Measurements from ENCODE around the gene UBE3C.
"Not testable (repeated sequence)": the region's sequence is repeated elsewhere in the genome, so short reads cannot be mapped to it uniquely, and the experiment has no call there.

UBE3C gene

DNA sequence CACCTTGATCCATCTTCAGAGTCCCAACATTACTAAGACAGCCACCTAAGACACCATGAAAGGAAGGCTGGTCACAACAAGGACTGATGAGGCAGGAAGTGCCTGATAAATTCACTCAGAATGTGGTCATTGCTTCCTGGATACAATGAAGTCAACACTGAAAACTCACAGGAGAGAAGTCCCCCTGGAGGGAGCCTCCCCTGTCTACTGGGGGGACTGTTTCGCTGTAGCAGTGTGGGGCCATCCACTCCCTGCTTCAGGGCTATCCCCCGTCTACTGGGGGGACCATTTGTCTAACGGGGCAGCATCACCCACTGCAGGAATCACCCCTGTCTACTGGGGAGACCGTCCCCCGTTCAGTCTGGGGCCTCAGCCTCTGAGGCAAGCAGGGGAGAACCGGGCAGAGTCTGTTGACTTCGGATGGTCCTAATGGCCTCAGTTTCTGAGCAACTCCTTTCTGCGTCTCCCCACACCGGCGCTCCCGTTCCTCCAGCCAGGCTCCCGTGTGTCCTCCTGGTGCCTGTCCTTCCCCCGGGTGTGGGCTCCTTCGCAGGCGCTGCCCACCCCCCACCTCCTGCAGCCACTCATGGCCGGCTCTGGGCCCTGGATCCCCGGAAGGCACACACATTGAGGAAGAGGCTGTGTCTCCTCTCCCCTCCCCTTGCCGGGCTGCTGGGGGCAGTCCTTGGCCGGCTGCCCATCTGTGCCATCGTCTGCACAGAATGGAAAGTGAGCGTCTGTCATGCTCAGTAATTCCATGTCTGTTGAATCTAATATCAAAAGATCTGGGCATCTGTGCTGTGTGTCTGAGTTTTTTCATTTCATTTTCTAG, 138.2 kb downstream of the UBE3C start:
- no peaks in the 10 kb centered on the region for H3K4me1 ChIP-seq (ENCODE audit: insufficient read depth, low read length)

DNA sequence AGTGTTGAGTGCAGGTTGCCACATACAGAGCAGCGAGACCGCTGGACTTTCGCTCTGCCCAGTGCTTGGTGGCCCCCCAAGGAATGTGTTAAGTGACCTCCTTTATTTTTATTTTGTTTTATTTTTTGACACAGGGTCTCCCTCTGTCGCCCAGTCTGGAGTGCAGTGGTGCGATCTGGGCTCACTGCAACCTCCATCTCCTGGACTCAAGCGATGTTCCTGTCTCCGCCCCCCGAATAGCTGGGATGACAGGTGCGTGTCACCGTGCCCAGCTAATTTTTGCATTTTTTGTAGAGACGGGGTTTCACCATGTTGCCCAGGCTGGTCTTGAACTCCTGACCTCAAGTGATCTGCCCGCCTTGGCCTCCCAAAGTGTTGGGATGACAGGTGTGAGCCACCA, 138.8 kb downstream of the UBE3C start:
- not testable (repeated sequence) for H3K4me3 ChIP-seq (ENCODE audit: low read length); H3K27ac ChIP-seq (ENCODE audit: low read length); H3K9ac ChIP-seq (ENCODE audit: low read depth, low read length); H3K36me3 ChIP-seq (ENCODE audit: insufficient read depth, low read depth, low read length); H3K4me1 ChIP-seq (ENCODE audit: insufficient read depth, low read length); H3K9me3 ChIP-seq (ENCODE audit: insufficient read depth, low read depth, low read length); H3K27me3 ChIP-seq (ENCODE audit: insufficient read depth, low read length)

More for the DNA sequence above, 138.2 kb downstream of the UBE3C start:
- no peak overlapping the region for H3K9ac ChIP-seq (ENCODE audit: low read depth, low read length)
- no peak overlapping the region for H3K4me3 ChIP-seq (ENCODE audit: low read length)
- H3K27ac ChIP-seq (ENCODE audit: low read length) = no peak overlapping the region
- no peaks in the 10 kb centered on the region for H3K9me3 ChIP-seq (ENCODE audit: insufficient read depth, low read depth, low read length)
- no peaks in the 10 kb centered on the region for H3K36me3 ChIP-seq (ENCODE audit: insufficient read depth, low read depth, low read length)
- no peaks in the 10 kb centered on the region for H3K27me3 ChIP-seq (ENCODE audit: insufficient read depth, low read length)

DNA sequence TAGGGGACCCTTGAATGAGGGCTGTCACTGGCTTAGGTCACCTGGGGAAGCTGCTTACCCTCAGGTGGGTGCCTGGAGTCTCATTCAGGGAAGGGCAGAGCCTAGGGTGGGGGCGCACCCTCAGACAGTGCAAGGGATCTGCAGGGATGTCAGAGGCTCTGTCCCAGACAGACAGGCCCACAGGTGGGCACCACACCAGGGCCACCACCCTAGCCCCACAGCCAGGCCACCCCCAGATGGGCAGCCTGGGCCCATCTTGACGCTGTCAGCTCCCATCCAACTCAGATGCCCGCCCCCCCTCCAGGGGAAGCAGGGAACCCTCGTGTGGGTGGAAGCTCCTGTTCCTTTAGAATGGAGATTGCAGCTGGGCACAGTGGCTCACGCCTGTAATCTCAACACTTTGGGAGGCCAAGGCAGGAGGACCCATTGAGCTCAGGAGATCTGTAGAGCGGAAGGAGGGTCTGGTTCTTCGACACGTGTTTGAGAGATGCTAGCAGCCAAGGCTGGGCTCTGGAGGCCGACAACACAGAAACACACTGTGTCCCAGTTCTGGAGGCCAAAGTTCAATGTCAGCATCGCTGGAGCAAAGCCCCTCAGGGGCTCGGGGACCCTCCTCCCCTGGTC, 139.6 kb downstream of the UBE3C start:
- Histone ChIP-seq H3K9ac (ENCODE audit: low read depth, low read length) (no peak overlapping the region), H3K4me1 (ENCODE audit: insufficient read depth, low read length) (peaks cover 3% of the 10 kb centered on the region; the same call in 1 of the 2 replicates)

DNA sequence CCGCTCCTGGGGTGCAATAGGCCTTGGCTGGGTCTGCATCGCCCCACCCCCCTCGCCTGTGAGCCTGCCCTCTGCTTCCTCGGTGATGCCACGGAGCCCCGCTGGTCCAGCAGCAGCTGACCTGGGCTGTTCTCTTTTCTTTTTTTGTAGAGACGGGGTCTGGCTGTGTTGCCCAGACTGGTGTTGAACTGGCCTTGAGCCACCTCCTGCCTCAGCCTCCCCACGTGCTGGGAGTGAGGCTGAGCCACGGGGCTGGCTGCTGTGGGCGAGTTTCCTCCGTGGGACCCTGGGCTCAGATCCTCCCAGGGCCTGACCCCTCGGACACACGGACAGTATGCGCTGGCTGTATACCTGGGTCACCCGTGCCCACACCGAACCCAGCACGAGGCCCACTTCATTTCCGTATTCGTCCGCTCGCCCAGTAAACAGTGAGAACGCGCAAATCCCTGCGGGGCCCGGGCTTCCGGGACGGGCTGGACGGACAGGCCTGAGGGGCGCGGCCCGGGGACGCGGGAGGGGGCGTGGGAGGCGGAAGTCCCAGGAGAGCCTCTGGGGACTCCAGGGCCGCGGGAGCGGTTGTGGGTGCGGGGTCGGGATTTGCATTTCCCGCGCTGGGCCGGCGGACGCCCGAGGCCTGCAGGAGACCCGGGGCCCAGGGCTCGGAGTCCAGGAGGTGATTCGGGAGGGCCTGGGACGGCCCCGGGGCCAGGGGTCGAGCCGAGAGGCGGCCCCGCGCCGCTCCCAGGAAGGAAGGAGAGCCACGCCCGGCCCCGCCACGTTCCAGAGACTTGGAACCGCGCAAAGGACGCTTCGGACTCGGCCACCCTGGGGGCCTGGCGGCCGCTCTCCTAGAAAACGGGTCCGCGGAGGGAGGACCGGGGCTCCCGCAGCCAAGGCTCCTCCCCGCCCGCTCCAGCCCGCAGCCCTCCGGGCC, 140.3 kb downstream of the UBE3C start:
- no peak overlapping the region for H3K4me3 ChIP-seq (ENCODE audit: low read length)
- no peaks in the 10 kb centered on the region for H3K9me3 ChIP-seq (ENCODE audit: insufficient read depth, low read depth, low read length)
- no peak overlapping the region for H3K27ac ChIP-seq (ENCODE audit: low read length)
- H3K27me3 ChIP-seq (ENCODE audit: insufficient read depth, low read length) = no peaks in the 10 kb centered on the region
- H3K4me1 ChIP-seq (ENCODE audit: insufficient read depth, low read length) = peaks cover 3% of the 10 kb centered on the region; the same call in 1 of the 2 replicates
- H3K9ac ChIP-seq (ENCODE audit: low read depth, low read length) = no peak overlapping the region
- H3K36me3 ChIP-seq (ENCODE audit: insufficient read depth, low read depth, low read length) = no peaks in the 10 kb centered on the region

More for the DNA sequence above, 139.6 kb downstream of the UBE3C start:
- Histone ChIP-seq H3K36me3 (ENCODE audit: insufficient read depth, low read depth, low read length) (no peaks in the 10 kb centered on the region), H3K4me3 (ENCODE audit: low read length) (no peak overlapping the region), H3K9me3 (ENCODE audit: insufficient read depth, low read depth, low read length) (no peaks in the 10 kb centered on the region), H3K27me3 (ENCODE audit: insufficient read depth, low read length) (no peaks in the 10 kb centered on the region), H3K27ac (ENCODE audit: low read length) (no peak overlapping the region)

DNA sequence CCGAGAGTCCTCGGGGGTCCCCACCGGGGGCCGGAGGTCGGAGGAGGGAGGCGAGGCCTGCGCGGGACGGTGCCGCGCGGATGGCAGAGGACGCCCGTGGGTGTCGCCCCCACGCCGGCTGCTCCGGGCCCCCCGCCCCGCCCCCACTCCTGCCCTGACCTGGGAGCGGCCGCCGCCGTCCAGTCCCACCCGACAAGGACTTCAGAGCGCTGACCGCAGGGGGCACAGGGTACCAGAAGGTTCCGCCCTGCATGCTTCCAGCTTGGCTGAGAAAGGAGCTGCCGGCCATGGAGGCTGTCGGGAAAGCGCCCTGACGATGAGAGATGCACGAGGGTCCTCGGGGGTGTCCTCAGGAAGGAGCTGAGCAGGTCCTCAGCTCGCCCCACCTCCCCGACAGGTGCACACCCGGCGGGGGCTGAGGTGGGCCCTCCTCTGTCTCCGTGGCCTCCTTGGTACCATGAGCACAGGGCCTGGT, 141.1 kb downstream of the UBE3C start:
- Histone ChIP-seq H3K27ac (ENCODE audit: low read length) (no peak overlapping the region), H3K36me3 (ENCODE audit: insufficient read depth, low read depth, low read length) (no peaks in the 10 kb centered on the region), H3K4me3 (ENCODE audit: low read length) (no peak overlapping the region), H3K9ac (ENCODE audit: low read depth, low read length) (no peak overlapping the region), H3K9me3 (ENCODE audit: insufficient read depth, low read depth, low read length) (no peaks in the 10 kb centered on the region; the same call in 1 of the 2 replicates), H3K4me1 (ENCODE audit: insufficient read depth, low read length) (peaks cover 3% of the 10 kb centered on the region; the same call in 1 of the 2 replicates), H3K27me3 (ENCODE audit: insufficient read depth, low read length) (no peaks in the 10 kb centered on the region)

DNA sequence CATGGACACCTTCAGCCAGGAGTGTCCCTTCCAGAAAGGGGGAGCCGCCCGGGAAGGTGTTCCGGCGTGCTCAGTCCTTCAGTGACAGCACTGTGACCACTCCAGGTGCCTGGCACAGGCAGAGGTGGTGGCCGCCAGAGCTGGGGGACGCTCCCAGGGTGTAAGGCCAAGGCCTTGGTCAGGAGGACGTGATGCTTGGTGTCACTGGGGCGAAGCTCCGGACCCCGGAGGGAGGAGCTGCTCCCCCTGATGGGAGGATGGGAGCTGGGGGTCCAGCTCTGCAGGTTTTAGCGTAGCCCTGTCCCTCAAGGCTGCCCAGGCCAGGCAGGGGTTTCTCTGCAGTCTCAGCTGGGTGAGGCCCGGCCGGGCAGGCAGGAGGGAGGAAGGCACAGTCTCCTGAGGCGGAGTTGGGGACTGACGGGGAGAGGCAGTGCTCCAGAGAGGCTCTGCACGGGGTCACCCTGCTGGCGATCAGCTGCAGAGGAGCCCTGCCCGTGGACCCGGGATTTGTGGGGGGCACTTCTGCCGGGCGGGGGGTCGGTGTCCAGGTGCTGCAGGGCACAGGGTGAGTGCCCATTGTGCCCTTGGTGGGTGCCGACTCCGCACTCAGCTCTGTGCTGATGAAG, 141.6 kb downstream of the UBE3C start:
- Histone ChIP-seq H3K27ac (ENCODE audit: low read length) (no peak overlapping the region), H3K4me1 (ENCODE audit: insufficient read depth, low read length) (peaks cover 3% of the 10 kb centered on the region; the same call in 1 of the 2 replicates), H3K27me3 (ENCODE audit: insufficient read depth, low read length) (no peaks in the 10 kb centered on the region), H3K9ac (ENCODE audit: low read depth, low read length) (no peak overlapping the region), H3K4me3 (ENCODE audit: low read length) (no peak overlapping the region), H3K36me3 (ENCODE audit: insufficient read depth, low read depth, low read length) (no peaks in the 10 kb centered on the region), H3K9me3 (ENCODE audit: insufficient read depth, low read depth, low read length) (no peaks in the 10 kb centered on the region; the same call in 1 of the 2 replicates)

DNA sequence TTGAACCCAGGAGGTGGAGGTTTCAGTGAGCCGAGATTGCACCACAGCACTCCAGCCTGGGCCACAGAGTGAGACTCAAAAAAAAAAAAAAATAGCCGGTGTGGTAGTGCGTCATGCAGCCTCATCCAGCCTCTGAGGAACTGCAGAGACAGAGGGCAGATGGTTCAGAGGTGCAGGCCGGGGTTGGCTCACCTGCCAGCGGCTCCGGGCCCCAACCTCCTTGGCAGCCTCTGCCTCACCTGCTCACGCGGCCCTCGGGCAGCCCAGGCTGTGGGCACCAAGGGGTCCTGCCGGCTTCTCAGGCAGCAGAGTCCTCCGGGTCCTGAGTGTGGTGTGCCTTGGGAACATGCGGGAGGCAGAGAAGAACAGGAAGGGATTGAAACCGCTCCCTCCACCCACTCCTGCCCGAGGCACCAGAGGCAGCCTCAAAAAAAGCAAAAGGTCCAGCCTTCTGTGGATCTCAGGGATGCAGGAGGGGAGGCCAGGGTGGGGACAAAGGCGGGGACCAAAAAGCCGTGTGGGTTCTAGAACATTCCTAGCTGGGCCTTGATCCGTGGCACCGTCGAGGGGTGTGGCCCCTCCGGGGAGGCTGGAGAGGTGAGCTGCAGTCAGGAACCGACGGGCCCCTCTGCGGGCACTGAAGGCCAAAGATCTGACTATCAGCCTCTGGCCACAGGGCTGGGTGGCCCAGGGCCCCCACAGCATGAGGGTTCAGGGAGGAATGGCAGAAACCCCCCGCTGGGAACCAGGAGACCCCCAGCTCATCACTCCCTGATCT, 142.7 kb downstream of the UBE3C start:
- H3K27ac ChIP-seq (ENCODE audit: low read length) = no peak overlapping the region
- peaks cover 3% of the 10 kb centered on the region; the same call in 1 of the 2 replicates for H3K4me1 ChIP-seq (ENCODE audit: insufficient read depth, low read length)
- H3K9ac ChIP-seq (ENCODE audit: low read depth, low read length) = no peak overlapping the region
- no peak overlapping the region for H3K4me3 ChIP-seq (ENCODE audit: low read length)
- H3K36me3 ChIP-seq (ENCODE audit: insufficient read depth, low read depth, low read length) = no peaks in the 10 kb centered on the region
- H3K9me3 ChIP-seq (ENCODE audit: insufficient read depth, low read depth, low read length) = no peaks in the 10 kb centered on the region; the same call in 1 of the 2 replicates
- no peaks in the 10 kb centered on the region for H3K27me3 ChIP-seq (ENCODE audit: insufficient read depth, low read length)

DNA sequence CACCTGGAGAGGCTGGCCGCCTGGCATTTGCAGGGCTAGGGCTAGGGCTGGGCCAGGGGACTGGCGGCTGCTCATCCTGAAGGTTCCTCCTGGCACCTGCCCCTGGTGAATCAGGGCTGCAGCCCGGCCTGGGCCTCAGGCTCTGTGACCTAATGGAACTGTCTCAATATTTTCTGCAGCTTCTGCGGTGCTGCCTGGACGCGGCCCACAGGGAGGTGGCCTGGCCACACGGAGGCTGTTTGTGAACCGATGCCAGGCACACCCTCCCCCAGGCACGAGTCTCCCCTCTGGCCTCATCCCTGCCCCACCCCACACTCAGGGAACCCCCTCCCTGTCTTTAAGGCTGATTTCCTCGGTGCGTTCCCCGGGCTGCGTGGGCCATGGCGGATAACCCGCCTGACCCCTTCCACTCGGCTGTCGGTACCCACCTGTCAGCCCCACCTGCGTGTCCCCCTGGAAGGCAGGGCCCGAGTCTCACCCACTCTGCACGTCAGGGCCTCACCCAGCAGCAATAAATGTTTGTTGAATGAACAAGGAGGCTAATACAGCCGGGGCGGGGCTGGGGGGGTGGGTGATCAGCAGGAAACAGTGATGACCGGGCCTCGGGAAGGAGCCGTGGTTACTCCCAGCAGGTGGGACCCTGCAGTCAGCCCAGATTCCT, 143.5 kb downstream of the UBE3C start:
- Histone ChIP-seq H3K9me3 (ENCODE audit: insufficient read depth, low read depth, low read length) (no peaks in the 10 kb centered on the region; the same call in 1 of the 2 replicates), H3K4me1 (ENCODE audit: insufficient read depth, low read length) (peaks cover 3% of the 10 kb centered on the region; the same call in 1 of the 2 replicates), H3K9ac (ENCODE audit: low read depth, low read length) (no peak overlapping the region), H3K27ac (ENCODE audit: low read length) (no peak overlapping the region), H3K27me3 (ENCODE audit: insufficient read depth, low read length) (no peaks in the 10 kb centered on the region), H3K36me3 (ENCODE audit: insufficient read depth, low read depth, low read length) (no peaks in the 10 kb centered on the region), H3K4me3 (ENCODE audit: low read length) (no peak overlapping the region)

DNA sequence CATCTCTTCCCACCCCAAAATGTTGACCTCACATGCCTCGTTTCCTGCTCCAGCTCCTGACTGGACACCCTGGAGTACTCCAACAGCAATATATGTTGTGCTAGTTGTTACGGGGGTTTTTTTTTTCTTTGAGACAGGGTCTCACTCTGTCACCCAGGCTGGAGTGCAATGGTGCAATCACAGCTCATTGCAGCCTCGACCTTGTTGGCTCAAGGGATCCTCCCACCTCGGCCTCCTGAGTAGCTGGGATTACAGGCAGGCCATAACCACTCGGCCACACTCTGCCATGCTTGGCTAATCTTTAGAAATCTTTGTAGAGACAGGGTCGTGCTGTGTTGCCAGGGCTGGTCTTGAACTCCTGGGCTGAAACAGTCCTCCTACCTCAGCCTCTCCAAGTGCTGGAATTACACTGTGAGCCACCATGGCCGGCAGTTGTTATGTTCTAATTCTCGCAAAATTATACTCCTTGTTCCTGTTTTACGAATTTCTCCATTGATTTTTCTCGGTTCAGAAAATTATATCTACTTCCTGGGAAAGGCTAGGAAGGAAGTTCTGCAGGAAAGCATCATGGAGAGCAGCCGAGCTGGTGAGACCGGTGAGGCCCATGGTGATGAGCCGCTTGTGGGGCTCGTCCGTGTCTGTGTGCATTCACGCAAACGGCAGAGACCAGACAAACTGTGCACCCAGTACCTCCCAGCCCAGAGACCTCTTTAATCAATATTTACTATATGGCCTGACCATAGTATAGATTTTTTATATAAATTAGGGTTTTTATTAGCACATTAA, 145.7 kb downstream of the UBE3C start:
- Histone ChIP-seq H3K36me3 (ENCODE audit: insufficient read depth, low read depth, low read length) (no peaks in the 10 kb centered on the region), H3K9ac (ENCODE audit: low read depth, low read length) (no peak overlapping the region), H3K27ac (ENCODE audit: low read length) (no peak overlapping the region), H3K9me3 (ENCODE audit: insufficient read depth, low read depth, low read length) (peaks cover 7% of the 10 kb centered on the region), H3K4me3 (ENCODE audit: low read length) (no peak overlapping the region), H3K27me3 (ENCODE audit: insufficient read depth, low read length) (no peaks in the 10 kb centered on the region), H3K4me1 (ENCODE audit: insufficient read depth, low read length) (peaks cover 3% of the 10 kb centered on the region; the same call in 1 of the 2 replicates)

All from iPS-20b (cell line).